ENCODE measurements around the gene TRAF5.

Gene TRAF5

DNA sequence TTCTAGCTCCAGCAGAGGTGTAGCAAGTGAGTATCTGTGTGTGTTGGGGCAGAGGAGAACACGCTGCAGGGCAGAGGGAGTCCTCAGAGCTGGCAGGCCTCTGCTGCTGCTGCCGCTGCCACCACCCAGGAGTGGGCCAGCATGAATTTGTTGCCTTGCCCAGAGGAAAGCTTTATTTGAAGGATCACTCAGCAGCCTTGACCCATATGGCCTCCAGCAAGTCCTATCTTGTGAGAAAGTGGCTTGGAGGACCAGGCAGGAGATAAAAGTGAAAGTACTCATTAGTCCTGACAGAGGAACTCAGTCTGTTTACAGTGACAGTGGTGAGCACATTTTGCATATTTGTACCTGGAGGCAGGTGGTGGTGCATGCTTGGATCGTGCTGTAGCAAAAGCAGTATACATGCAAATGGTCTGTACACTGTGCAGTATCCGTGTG, 3.1 kb downstream of the TRAF5 start:
- ChIA-PET POLR2A (interaction anchor here (1.2 kb wide), 1 partner anchor 53 kb away, joined by 3 read pairs; no protein-coding TSS in a partner anchor), CTCF (interaction anchor here (0.6 kb wide), 1 partner anchor 406 kb away, joined by 3 read pairs; no protein-coding TSS in a partner anchor)
- no peak for DNase-seq (ENCODE audit: extremely low spot score)
- TF ChIP-seq CTBP1 (IDR thresholded peaks at IDR 0.05; ENCODE audit: borderline replicate concordance) (no peak), ELF4 (IDR thresholded peaks at IDR 0.05) (no peak), SUZ12 (IDR thresholded peaks at IDR 0.05) (no peak), SP1 (IDR thresholded peaks at IDR 0.05) (no peak), ZNF384 (IDR thresholded peaks at IDR 0.05) (no peak), LEF1 (IDR thresholded peaks at IDR 0.05; ENCODE audit: borderline replicate concordance) (no peak), FOXM1 (IDR thresholded peaks at IDR 0.05; ENCODE audit: borderline replicate concordance) (no peak), FOXK2 (IDR thresholded peaks at IDR 0.05) (no peak), HDGF (IDR thresholded peaks at IDR 0.05; ENCODE audit: borderline replicate concordance) (no peak), TARDBP (IDR thresholded peaks at IDR 0.05) (no peak), L3MBTL2 (conservative IDR thresholded peaks at IDR 0.05) (no peak), ARNT (IDR thresholded peaks at IDR 0.05) (no peak), NFRKB (IDR thresholded peaks at IDR 0.05) (no peak), BHLHE40 (IDR thresholded peaks at IDR 0.05; ENCODE audit: borderline replicate concordance) (no peak), FOXA1 (IDR thresholded peaks at IDR 0.05) (no peak)
- TF ChIP-seq, protein P1, sequence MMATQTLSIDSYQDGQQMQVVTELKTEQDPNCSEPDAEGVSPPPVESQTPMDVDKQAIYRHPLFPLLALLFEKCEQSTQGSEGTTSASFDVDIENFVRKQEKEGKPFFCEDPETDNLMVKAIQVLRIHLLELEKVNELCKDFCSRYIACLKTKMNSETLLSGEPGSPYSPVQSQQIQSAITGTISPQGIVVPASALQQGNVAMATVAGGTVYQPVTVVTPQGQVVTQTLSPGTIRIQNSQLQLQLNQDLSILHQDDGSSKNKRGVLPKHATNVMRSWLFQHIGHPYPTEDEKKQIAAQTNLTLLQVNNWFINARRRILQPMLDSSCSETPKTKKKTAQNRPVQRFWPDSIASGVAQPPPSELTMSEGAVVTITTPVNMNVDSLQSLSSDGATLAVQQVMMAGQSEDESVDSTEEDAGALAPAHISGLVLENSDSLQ (IDR thresholded peaks at IDR 0.05), result no peak

DNA sequence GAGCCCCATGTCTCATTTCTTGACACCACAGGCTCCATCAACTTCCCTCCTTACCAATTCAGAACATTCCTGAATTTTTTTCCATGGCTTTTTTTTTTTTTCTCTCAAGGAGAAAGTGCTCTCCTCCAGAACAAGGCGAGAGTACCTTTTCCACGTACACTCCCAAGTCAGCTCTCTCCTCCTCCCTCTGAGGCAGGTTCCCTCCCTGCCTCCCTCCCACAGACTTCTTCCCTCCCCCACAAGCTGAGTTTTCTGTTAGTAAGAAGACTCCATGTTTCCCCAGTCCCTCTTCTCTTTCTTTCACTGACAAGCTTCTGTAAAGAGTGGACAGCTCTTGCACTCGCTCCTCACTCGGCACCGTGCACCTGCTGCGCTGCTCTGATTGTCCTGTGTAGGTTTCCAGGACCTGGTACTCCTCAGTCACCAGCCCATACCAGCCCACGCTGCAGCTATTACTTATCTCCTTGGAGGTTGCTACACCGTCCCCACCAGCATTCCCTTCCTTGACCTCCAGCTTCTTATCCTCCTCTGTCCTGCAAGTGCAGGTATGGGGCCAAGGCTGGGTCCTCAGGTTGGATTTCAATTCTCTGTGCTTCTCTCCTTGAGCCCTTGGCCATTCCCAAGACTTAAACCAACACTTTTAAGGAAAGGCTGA, 3.8 kb downstream of the TRAF5 start:
- no peak for TF ChIP-seq ZNF384 (IDR thresholded peaks at IDR 0.05)
- TF ChIP-seq SUZ12 (IDR thresholded peaks at IDR 0.05), result no peak
- no peak for TF ChIP-seq LEF1 (IDR thresholded peaks at IDR 0.05; ENCODE audit: borderline replicate concordance)
- no peak for TF ChIP-seq FOXK2 (IDR thresholded peaks at IDR 0.05)
- no peak for TF ChIP-seq TARDBP (IDR thresholded peaks at IDR 0.05)
- TF ChIP-seq SP1 (IDR thresholded peaks at IDR 0.05), result no peak
- TF ChIP-seq ELF4 (IDR thresholded peaks at IDR 0.05), result no peak
- no peak for TF ChIP-seq BHLHE40 (IDR thresholded peaks at IDR 0.05; ENCODE audit: borderline replicate concordance)
- no peak for TF ChIP-seq HDGF (IDR thresholded peaks at IDR 0.05; ENCODE audit: borderline replicate concordance)
- TF ChIP-seq L3MBTL2 (conservative IDR thresholded peaks at IDR 0.05), result no peak
- TF ChIP-seq CTBP1 (IDR thresholded peaks at IDR 0.05; ENCODE audit: borderline replicate concordance), result no peak
- ChIA-PET CTCF (no interaction called here), POLR2A (interaction anchor here (1.2 kb wide), 1 partner anchor 52 kb away, joined by 3 read pairs; no protein-coding TSS in a partner anchor)
- DNase-seq (ENCODE audit: extremely low spot score), result no peak

DNA sequence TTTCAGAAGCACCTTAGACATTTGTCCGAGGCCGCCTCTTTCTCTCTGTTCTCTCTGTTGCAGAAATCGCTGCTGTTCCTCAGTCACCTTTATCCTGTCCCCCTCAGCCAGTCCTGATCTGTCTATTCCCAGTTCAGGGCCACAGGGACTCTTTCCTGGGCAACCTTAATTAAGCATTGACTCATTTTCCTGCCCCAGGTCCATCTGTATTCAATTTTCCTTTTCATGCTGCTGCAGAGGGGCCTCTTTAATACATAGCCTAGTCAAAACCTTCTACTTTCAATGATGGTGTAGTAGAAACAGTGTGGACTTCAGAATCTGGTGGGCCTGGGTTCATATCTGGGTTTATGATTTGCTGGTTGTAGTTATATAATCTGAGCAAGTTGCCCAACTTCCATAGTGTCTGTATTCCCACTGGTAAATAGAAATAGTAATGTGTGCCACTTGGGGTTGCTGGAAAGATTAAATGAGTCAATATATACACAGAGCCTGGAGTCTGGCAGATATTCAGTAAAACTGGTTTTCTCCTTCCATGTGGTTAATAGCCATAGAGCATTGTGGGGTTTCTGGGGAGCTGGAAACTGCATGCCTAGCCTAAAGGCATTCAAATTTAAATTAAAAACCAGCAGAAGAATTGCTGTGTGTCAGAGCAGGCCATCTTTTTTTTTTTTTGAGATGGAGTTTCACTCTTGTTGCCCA, 4.5 kb downstream of the TRAF5 start:
- ChIA-PET POLR2A (no interaction called here), CTCF (no interaction called here)
- no peak for TF ChIP-seq ELF4 (IDR thresholded peaks at IDR 0.05)
- TF ChIP-seq ARNT (IDR thresholded peaks at IDR 0.05), result no peak
- no peak for TF ChIP-seq SP1 (IDR thresholded peaks at IDR 0.05)
- no peak for TF ChIP-seq NFRKB (IDR thresholded peaks at IDR 0.05)
- TF ChIP-seq BHLHE40 (IDR thresholded peaks at IDR 0.05; ENCODE audit: borderline replicate concordance), result no peak
- TF ChIP-seq FOXM1 (IDR thresholded peaks at IDR 0.05; ENCODE audit: borderline replicate concordance), result no peak
- no peak for TF ChIP-seq LEF1 (IDR thresholded peaks at IDR 0.05; ENCODE audit: borderline replicate concordance)
- no peak for TF ChIP-seq CTBP1 (IDR thresholded peaks at IDR 0.05; ENCODE audit: borderline replicate concordance)
- no peak for TF ChIP-seq FOXK2 (IDR thresholded peaks at IDR 0.05)
- no peak for TF ChIP-seq L3MBTL2 (conservative IDR thresholded peaks at IDR 0.05)
- no peak for TF ChIP-seq HDGF (IDR thresholded peaks at IDR 0.05; ENCODE audit: borderline replicate concordance)
- TF ChIP-seq ZNF384 (IDR thresholded peaks at IDR 0.05), result no peak
- no peak for TF ChIP-seq FOXA1 (IDR thresholded peaks at IDR 0.05)
- TF ChIP-seq, protein P1 (IDR thresholded peaks at IDR 0.05), result no peak
- TF ChIP-seq SUZ12 (IDR thresholded peaks at IDR 0.05), result no peak
- no peak for TF ChIP-seq TARDBP (IDR thresholded peaks at IDR 0.05)
- no peak for DNase-seq (ENCODE audit: extremely low spot score)

DNA sequence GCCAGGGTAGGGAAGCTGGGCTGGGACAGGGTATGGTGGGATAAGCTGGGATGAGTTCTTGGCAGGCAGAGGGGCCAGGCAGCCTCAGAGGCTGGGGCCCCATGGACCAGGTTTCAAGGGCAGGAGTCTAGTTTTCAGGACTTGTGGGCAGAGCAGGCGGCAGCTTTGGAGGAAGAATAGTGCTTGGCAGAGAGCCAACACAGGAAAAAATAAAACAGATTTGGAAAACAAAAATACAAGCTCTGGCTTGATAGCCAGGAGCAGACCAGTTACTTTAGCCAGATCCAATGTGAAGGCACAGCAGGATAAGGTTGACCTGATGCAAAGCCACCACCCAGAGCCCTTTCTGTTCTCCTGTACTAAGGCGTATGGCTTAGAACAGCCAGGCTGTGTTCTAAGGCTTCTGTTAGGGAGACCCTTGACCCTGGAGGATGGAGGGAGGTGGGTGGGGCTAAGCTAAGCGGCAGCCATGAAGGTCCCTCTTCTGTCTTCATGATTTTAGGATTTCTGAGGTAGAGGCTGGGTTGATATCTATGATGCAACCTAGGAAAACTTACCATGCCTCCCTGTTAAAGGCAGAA, 5.5 kb downstream of the TRAF5 start:
- ChIA-PET POLR2A (interaction anchor here (0.8 kb wide), 1 partner anchor 50 kb away, joined by 3 read pairs; no protein-coding TSS in a partner anchor), CTCF (no interaction called here)
- TF ChIP-seq SP1 (IDR thresholded peaks at IDR 0.05), result no peak
- TF ChIP-seq FOXK2 (IDR thresholded peaks at IDR 0.05), result no peak
- no peak for DNase-seq (ENCODE audit: extremely low spot score)

DNA sequence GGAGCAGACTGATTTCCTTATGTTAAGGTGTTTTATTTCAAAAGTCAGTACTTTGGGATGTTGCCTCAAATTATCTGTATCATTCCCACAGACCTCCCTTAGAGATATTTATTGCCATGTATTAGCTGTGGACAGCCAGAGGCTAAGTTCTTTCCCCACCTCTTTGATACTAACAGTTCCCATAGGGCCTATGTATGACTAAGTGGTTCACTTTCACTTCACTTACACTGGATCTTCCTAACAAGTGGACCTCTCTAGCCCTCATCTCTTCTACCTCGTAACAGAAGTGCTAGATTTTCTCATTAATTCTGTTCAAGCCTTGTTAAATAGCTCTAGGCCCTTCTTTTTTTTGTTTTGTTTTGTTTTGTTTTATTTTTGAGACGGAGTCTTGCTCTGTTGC, 6.2 kb downstream of the TRAF5 start:
- POLR2A ChIA-PET, result no interaction called here
- TF ChIP-seq SP1 (IDR thresholded peaks at IDR 0.05) (no peak), LEF1 (IDR thresholded peaks at IDR 0.05; ENCODE audit: borderline replicate concordance) (no peak), FOXA1 (IDR thresholded peaks at IDR 0.05) (no peak), ARNT (IDR thresholded peaks at IDR 0.05) (no peak), CTBP1 (IDR thresholded peaks at IDR 0.05; ENCODE audit: borderline replicate concordance) (no peak), ZNF384 (IDR thresholded peaks at IDR 0.05) (no peak), FOXK2 (IDR thresholded peaks at IDR 0.05) (no peak), L3MBTL2 (conservative IDR thresholded peaks at IDR 0.05) (no peak), SUZ12 (IDR thresholded peaks at IDR 0.05) (no peak), HDGF (IDR thresholded peaks at IDR 0.05; ENCODE audit: borderline replicate concordance) (no peak)
- no peak for DNase-seq (ENCODE audit: extremely low spot score)
- CTCF ChIA-PET, result no interaction called here

DNA sequence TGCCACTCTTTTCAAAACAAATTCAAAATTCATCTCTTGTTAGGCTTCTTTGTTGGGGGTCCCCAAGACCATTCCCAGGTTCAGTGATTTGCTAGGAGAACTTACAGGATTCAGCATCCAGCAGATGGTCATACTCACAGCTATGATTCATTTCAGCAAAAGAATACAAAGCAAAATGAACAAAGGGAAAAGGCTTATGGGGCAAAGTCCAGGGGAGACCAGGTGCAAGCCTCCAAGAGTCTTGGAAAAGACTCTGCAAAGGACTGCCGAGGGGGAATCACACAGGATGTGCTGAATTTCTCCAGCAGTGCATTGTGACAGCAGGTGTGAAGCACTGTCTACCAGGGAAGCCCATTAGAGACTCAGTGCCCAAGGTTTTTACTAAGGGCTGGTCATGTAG, 7.3 kb downstream of the TRAF5 start:
- DNase-seq (ENCODE audit: extremely low spot score), result no peak
- CTCF ChIA-PET, result no interaction called here
- TF ChIP-seq SUZ12 (IDR thresholded peaks at IDR 0.05), result no peak
- TF ChIP-seq CTBP1 (IDR thresholded peaks at IDR 0.05; ENCODE audit: borderline replicate concordance), result no peak
- no peak for TF ChIP-seq SP1 (IDR thresholded peaks at IDR 0.05)
- TF ChIP-seq FOXM1 (IDR thresholded peaks at IDR 0.05; ENCODE audit: borderline replicate concordance), result no peak
- TF ChIP-seq BHLHE40 (IDR thresholded peaks at IDR 0.05; ENCODE audit: borderline replicate concordance), result no peak
- TF ChIP-seq FOXK2 (IDR thresholded peaks at IDR 0.05), result no peak
- TF ChIP-seq LEF1 (IDR thresholded peaks at IDR 0.05; ENCODE audit: borderline replicate concordance), result no peak
- no peak for TF ChIP-seq FOXA1 (IDR thresholded peaks at IDR 0.05)
- no peak for TF ChIP-seq ELF4 (IDR thresholded peaks at IDR 0.05)
- TF ChIP-seq ARNT (IDR thresholded peaks at IDR 0.05), result no peak
- TF ChIP-seq HDGF (IDR thresholded peaks at IDR 0.05; ENCODE audit: borderline replicate concordance), result no peak
- TF ChIP-seq TARDBP (IDR thresholded peaks at IDR 0.05), result no peak
- TF ChIP-seq L3MBTL2 (conservative IDR thresholded peaks at IDR 0.05), result no peak
- TF ChIP-seq ZNF384 (IDR thresholded peaks at IDR 0.05), result no peak
- TF ChIP-seq, protein P1 (IDR thresholded peaks at IDR 0.05), result no peak
- no peak for TF ChIP-seq NFRKB (IDR thresholded peaks at IDR 0.05)
- POLR2A ChIA-PET, result no interaction called here

Measured in HEK293T (cell line).